B cell (primary cell): Measurements from ENCODE around the gene GRIK3.

Experiments used
- CTCF ChIP-seq: fragments of 200-600 bp; IDR thresholded peaks from one replicate; pipeline ENCODE4 v1.8.0; 2022; ENCODE audit warnings: antibody characterized with exemption, mild to moderate bottlenecking
- EZH2 ChIP-seq: IDR thresholded peaks from 2 replicates; pipeline ENCODE4 v1.6.1; 2012; ENCODE audit warnings: borderline replicate concordance, low read depth, mild to moderate bottlenecking, moderate library complexity, low read length; ENCODE audit not compliant: insufficient read depth, poor library complexity, severe bottlenecking

- no peak for TF ChIP-seq CTCF
- TF ChIP-seq EZH2 = no peak
Observed at GRCh38 chr1:36762174-36762573, 272.1 kb downstream of the GRIK3 start.
